Liver (tissue), 9 donors: ENCODE results near the gene DHDH. TPM values are rescaled to one million over a fixed set of nuclear protein-coding genes. Genes with fewer than 3 reads are reported as not detected.

Experiments
- DNase-seq: peaks from one replicate; pipeline ENCODE4 v3.0.0-alpha.2; 2017; ENCODE audit warnings: low spot score
- H3K27ac ChIP-seq, 2 donors: one replicate each; pipeline ENCODE4 v1.7.0; 2013; ENCODE audit warnings: inconsistent platforms in 2 of 2, low read length in 2 of 2, control low read depth in 1 of 2, low read depth in 1 of 2, mild to moderate bottlenecking in 1 of 2
- H3K27me3 ChIP-seq, 4 donors: one replicate each; pipeline versions ENCODE4 v1.6.1 to v1.7.0; 2013; ENCODE audit warnings: low read length in 3 of 4, inconsistent platforms in 1 of 4, mild to moderate bottlenecking in 1 of 4, moderate library complexity in 1 of 4; ENCODE audit not compliant: control insufficient read depth in 4 of 4, insufficient read depth in 4 of 4
- H3K36me3 ChIP-seq, 4 donors: one replicate each; pipeline versions ENCODE4 v1.6.1 to v1.7.0; 2013; ENCODE audit warnings: low read length in 3 of 4, mild to moderate bottlenecking in 3 of 4, low read depth in 1 of 4, moderate library complexity in 1 of 4; ENCODE audit not compliant: control insufficient read depth in 4 of 4, insufficient read depth in 3 of 4
- H3K4me1 ChIP-seq, 4 donors: one replicate each; pipeline versions ENCODE4 v1.6.1 to v1.7.0; 2013; ENCODE audit warnings: low read length in 3 of 4, mild to moderate bottlenecking in 3 of 4, moderate library complexity in 1 of 4; ENCODE audit not compliant: control insufficient read depth in 4 of 4, insufficient read depth in 4 of 4
- H3K4me3 ChIP-seq, 3 donors: one replicate each; pipeline versions ENCODE4 v1.6.1 to v1.7.0; 2013; ENCODE audit warnings: low read length in 3 of 3, control low read depth in 1 of 3, low read depth in 1 of 3, mild to moderate bottlenecking in 1 of 3
- H3K9ac ChIP-seq, 2 donors: one replicate each; pipeline ENCODE4 v1.7.0; 2013; ENCODE audit warnings: low read length in 2 of 2, mild to moderate bottlenecking in 2 of 2, moderate library complexity in 2 of 2, control low read depth in 1 of 2, low read depth in 1 of 2
- H3K9me3 ChIP-seq, 4 donors: one replicate each; pipeline versions ENCODE4 v1.6.1 to v1.7.0; 2013; ENCODE audit warnings: low read length in 3 of 4; ENCODE audit not compliant: control insufficient read depth in 4 of 4
- CTCF ChIP-seq: fragments of 150-350 bp; IDR thresholded peaks from 2 replicates; pipeline ENCODE4 v1.5.1; 2017; ENCODE audit warnings: improper control_type of control experiment, low read depth, low read length; ENCODE audit not compliant: missing input control
- EGR1 ChIP-seq, 2 donors: IDR thresholded peaks; 2 replicates each; pipeline ENCODE4 v1.6.1; 2016 to 2018; ENCODE audit warnings: antibody characterized with exemption in 2 of 2, low read depth in 2 of 2
- FOXA1 ChIP-seq: IDR thresholded peaks from 2 replicates; pipeline ENCODE4 v1.6.1; 2016; ENCODE audit warnings: antibody characterized with exemption
- FOXA2 ChIP-seq: IDR thresholded peaks from 2 replicates; pipeline ENCODE4 v1.6.1; 2016; ENCODE audit warnings: antibody characterized with exemption
- GABPA ChIP-seq, 2 donors: IDR thresholded peaks in 1 of 2; conservative IDR thresholded peaks in 1 of 2; 2 replicates each; pipeline ENCODE4 v1.6.1; 2016; ENCODE audit warnings: antibody characterized with exemption in 2 of 2, mild to moderate bottlenecking in 1 of 2, moderate library complexity in 1 of 2
- HNF4A ChIP-seq, 2 donors: conservative IDR thresholded peaks; 2 replicates each; pipeline ENCODE4 v1.6.1; 2016; ENCODE audit warnings: antibody characterized with exemption in 2 of 2, mild to moderate bottlenecking in 2 of 2
- JUND ChIP-seq, 2 donors: IDR thresholded peaks; 2 replicates each; pipeline ENCODE4 v1.6.1; 2016; ENCODE audit warnings: antibody characterized with exemption in 2 of 2
- MAX ChIP-seq: IDR thresholded peaks from 2 replicates; pipeline ENCODE4 v1.6.1; 2016; ENCODE audit warnings: antibody characterized with exemption
- NR2F2 ChIP-seq: IDR thresholded peaks from 2 replicates; pipeline ENCODE4 v1.6.1; 2016; ENCODE audit warnings: antibody characterized with exemption
- RAD21 ChIP-seq, 2 donors: IDR thresholded peaks; 2 replicates each; pipeline ENCODE4 v1.6.1; 2016; ENCODE audit warnings: antibody characterized with exemption in 2 of 2, mild to moderate bottlenecking in 2 of 2
- REST ChIP-seq: IDR thresholded peaks from 2 replicates; pipeline ENCODE4 v1.6.1; 2016; ENCODE audit warnings: antibody characterized with exemption, mild to moderate bottlenecking
- RXRA ChIP-seq, 2 donors: IDR thresholded peaks; 2 replicates each; pipeline ENCODE4 v1.6.1; 2017 to 2018; ENCODE audit warnings: antibody characterized with exemption in 2 of 2, mild to moderate bottlenecking in 1 of 2
- SP1 ChIP-seq: IDR thresholded peaks from 2 replicates; pipeline ENCODE4 v1.6.1; 2018; ENCODE audit warnings: antibody characterized with exemption, mild to moderate bottlenecking
- TAF1 ChIP-seq: conservative IDR thresholded peaks from 2 replicates; pipeline ENCODE4 v1.6.1; 2016; ENCODE audit warnings: antibody characterized with exemption, mild to moderate bottlenecking
- YY1 ChIP-seq: IDR thresholded peaks from 2 replicates; pipeline ENCODE4 v1.6.1; 2016; ENCODE audit warnings: antibody characterized with exemption, mild to moderate bottlenecking
- ZBTB33 ChIP-seq: IDR thresholded peaks from 2 replicates; pipeline ENCODE4 v1.6.1; 2016; ENCODE audit warnings: antibody characterized with exemption
- WGBS: extraction: QIAGEN DNeasy Blood & Tissue Kit; methylation state at CpG from one replicate; pipeline ENCODE4 v1.1.7; 2013; 5-methylcytosine and 5-hydroxymethylcytosine counted together
- polyA plus RNA-seq, 2 donors: library from polyadenylated mRNA; stranded (reverse) in 1 of 2; unstranded in 1 of 2; fragments of 200-250 nt in 1 of 2; fragments of >200 nt in 1 of 2; fragmentation: Nextera tagmentation in 1 of 2; extraction: Ambion mirVana in 1 of 2; gene quantifications; one replicate each; pipeline versions ENCODE4 v1.2.1 to v1.2.3, GENCODE V29; 2013 to 2015
- total RNA-seq, 2 donors: library from RNA; depleted of rRNA; stranded (reverse); fragments of >200 nt; gene quantifications; one replicate each; pipeline ENCODE4 v1.2.3, GENCODE V29; 2014
- donor health status: healthy.
- donor health status: healthy.
- donor health status: healthy.
- donor health status: healthy.
- donor health status: healthy.

DHDH gene
- total and polyA plus RNA-seq, 4 donors = 0.16 to 1.3 TPM; not detected in 2

GRCh38 chr19:48910803-48911202 lies 22.7 kb upstream of the DHDH start:
- DNase-seq = no peak
- Histone ChIP-seq H3K36me3 (peaks cover 14 to 44% (median 35%) of the 10 kb centered on the region in 4 donors), H3K9me3 (no peaks in the 10 kb centered on the region), H3K4me3 (no peak overlapping the region), H3K27ac (no peak overlapping the region), H3K27me3 (no peaks in the 10 kb centered on the region), H3K9ac (no peak overlapping the region), H3K4me1 (peaks cover 0 to 25% (median 16%) of the 10 kb centered on the region in 4 donors)
- WGBS = 94% methylated on average over 2 of the region's 2 CpGs
- TF ChIP-seq CTCF = no peak
- TF ChIP-seq FOXA2 = no peak

GRCh38 chr19:48913114-48913889 lies 20.2 kb upstream of the DHDH start:
- 94% methylated on average over 9 of the region's 9 CpGs for WGBS
- H3K9ac ChIP-seq = no peak overlapping the region
- no peaks in the 10 kb centered on the region for H3K27me3 ChIP-seq
- no peak overlapping the region for H3K4me3 ChIP-seq
- DNase-seq = no peak
- no peak overlapping the region for H3K27ac ChIP-seq
- no peaks in the 10 kb centered on the region for H3K9me3 ChIP-seq
- H3K36me3 ChIP-seq = peaks cover 16 to 56% (median 45%) of the 10 kb centered on the region in 4 donors
- no peak for TF ChIP-seq TAF1
- no peak for TF ChIP-seq RXRA (IDR thresholded peaks at IDR 0.05)
- no peak for TF ChIP-seq JUND (IDR thresholded peaks at IDR 0.05)
- TF ChIP-seq MAX = no peak
- TF ChIP-seq EGR1 (IDR thresholded peaks at IDR 0.05; ENCODE audit: low read depth in 2 of 2) = no peak
- no peak for TF ChIP-seq RAD21 (IDR thresholded peaks at IDR 0.05)
- TF ChIP-seq NR2F2 = no peak
- TF ChIP-seq GABPA (IDR thresholded peaks at IDR 0.05 in 1 of 2, conservative IDR thresholded peaks at IDR 0.05 in 1 of 2) = no peak
- no peak for TF ChIP-seq YY1
- TF ChIP-seq ZBTB33 = no peak
- peaks cover 0 to 13% (median 4%) of the 10 kb centered on the region in 4 donors for H3K4me1 ChIP-seq

- no peak for DNase-seq
- Histone ChIP-seq H3K27ac (no peak overlapping the region), H3K9ac (no peak overlapping the region), H3K4me1 (peaks cover 0 to 6% (median 0%) of the 10 kb centered on the region in 4 donors), H3K27me3 (no peaks in the 10 kb centered on the region), H3K4me3 (no peak overlapping the region), H3K36me3 (peaks cover 22 to 65% (median 53%) of the 10 kb centered on the region in 4 donors), H3K9me3 (no peaks in the 10 kb centered on the region)
- WGBS = 95% methylated on average over 8 of the region's 8 CpGs
- no peak for TF ChIP-seq NR2F2
- no peak for TF ChIP-seq REST
- no peak for TF ChIP-seq CTCF
- no peak for TF ChIP-seq GABPA (IDR thresholded peaks at IDR 0.05 in 1 of 2, conservative IDR thresholded peaks at IDR 0.05 in 1 of 2)
- no peak for TF ChIP-seq EGR1 (IDR thresholded peaks at IDR 0.05; ENCODE audit: low read depth in 2 of 2)
- no peak for TF ChIP-seq FOXA1
- no peak for TF ChIP-seq TAF1
- TF ChIP-seq MAX = no peak
- no peak for TF ChIP-seq YY1
- TF ChIP-seq HNF4A (conservative IDR thresholded peaks at IDR 0.05) = no peak
- TF ChIP-seq RXRA (IDR thresholded peaks at IDR 0.05) = no peak
- no peak for TF ChIP-seq FOXA2
- TF ChIP-seq SP1 = no peak
Measured at GRCh38 chr19:48914181-48914580, 19.3 kb upstream of the DHDH start.
